Suprapubic skin (tissue), 3 donors: ENCODE data around the gene GTF2IRD1.

Experiments
- EP300 ChIP-seq: sonication (generic); formaldehyde crosslinking; IDR thresholded peaks from one replicate; pipeline ENCODE4 v1.6.1; 2017; ENCODE audit warnings: antibody characterized with exemption
- TF ChIP-seq, protein P1 (sequence below), 2 donors: fragments of 200-600 bp in 1 of 2; fragments of 450-650 bp in 1 of 2; sonication (generic) in 1 of 2; IDR thresholded peaks; one replicate each; pipeline ENCODE4 v1.5.1; 2016 to 2019; ENCODE audit warnings: antibody characterized with exemption in 2 of 2, mild to moderate bottlenecking in 1 of 2, moderate library complexity in 1 of 2

- no peak for TF ChIP-seq EP300
- TF ChIP-seq, protein P1, sequence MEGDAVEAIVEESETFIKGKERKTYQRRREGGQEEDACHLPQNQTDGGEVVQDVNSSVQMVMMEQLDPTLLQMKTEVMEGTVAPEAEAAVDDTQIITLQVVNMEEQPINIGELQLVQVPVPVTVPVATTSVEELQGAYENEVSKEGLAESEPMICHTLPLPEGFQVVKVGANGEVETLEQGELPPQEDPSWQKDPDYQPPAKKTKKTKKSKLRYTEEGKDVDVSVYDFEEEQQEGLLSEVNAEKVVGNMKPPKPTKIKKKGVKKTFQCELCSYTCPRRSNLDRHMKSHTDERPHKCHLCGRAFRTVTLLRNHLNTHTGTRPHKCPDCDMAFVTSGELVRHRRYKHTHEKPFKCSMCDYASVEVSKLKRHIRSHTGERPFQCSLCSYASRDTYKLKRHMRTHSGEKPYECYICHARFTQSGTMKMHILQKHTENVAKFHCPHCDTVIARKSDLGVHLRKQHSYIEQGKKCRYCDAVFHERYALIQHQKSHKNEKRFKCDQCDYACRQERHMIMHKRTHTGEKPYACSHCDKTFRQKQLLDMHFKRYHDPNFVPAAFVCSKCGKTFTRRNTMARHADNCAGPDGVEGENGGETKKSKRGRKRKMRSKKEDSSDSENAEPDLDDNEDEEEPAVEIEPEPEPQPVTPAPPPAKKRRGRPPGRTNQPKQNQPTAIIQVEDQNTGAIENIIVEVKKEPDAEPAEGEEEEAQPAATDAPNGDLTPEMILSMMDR (IDR thresholded peaks at IDR 0.05) = no peak
Measured at GRCh38 chr7:74627661-74628411, 174.1 kb downstream of the GTF2IRD1 start.
